GM21390 (cell line): ENCODE measurements around the gene LRMDA.

Source experiments
- ATAC-seq: cut with Tn5 transposase; IDR thresholded peaks from one replicate; pipeline ENCODE4 v1.9.1; 2021; ENCODE audit not compliant: unreplicated experiment

LRMDA gene

GRCh38 chr10:76396134-76396533 is 964.7 kb downstream of the LRMDA start:
- no peak for ATAC-seq

- no peak for ATAC-seq
Observed at GRCh38 chr10:76397181-76398042, 966.0 kb downstream of the LRMDA start.

GRCh38 chr10:76398043-76398710 is 966.8 kb downstream of the LRMDA start:
- ATAC-seq, result no peak

GRCh38 chr10:76399226-76399625 is 967.8 kb downstream of the LRMDA start:
- no peak for ATAC-seq

- ATAC-seq, result no peak
Observed at GRCh38 chr10:76401006-76401405, 969.6 kb downstream of the LRMDA start.

- no peak for ATAC-seq
Observed at GRCh38 chr10:76403912-76404311, 972.5 kb downstream of the LRMDA start.

- ATAC-seq, result no peak
Observed at GRCh38 chr10:76404531-76404930, 973.1 kb downstream of the LRMDA start.

- ATAC-seq, result no peak
Observed at GRCh38 chr10:76405922-76406321, 974.5 kb downstream of the LRMDA start.

- no peak for ATAC-seq
Observed at GRCh38 chr10:76408646-76409045, 977.2 kb downstream of the LRMDA start.

GRCh38 chr10:76411729-76412435 is 980.5 kb downstream of the LRMDA start:
- ATAC-seq, result no peak

- ATAC-seq, result no peak
Observed at GRCh38 chr10:76415554-76415953, 984.1 kb downstream of the LRMDA start.

GRCh38 chr10:76416642-76417041 is 985.2 kb downstream of the LRMDA start:
- no peak for ATAC-seq

- no peak for ATAC-seq
Observed at GRCh38 chr10:76420725-76421124, 989.3 kb downstream of the LRMDA start.

GRCh38 chr10:76422769-76423168 is 991.3 kb downstream of the LRMDA start:
- ATAC-seq, result no peak

GRCh38 chr10:76428551-76429367 is 997.3 kb downstream of the LRMDA start:
- ATAC-seq, result no peak

- ATAC-seq, result no peak
Observed at GRCh38 chr10:76429368-76430060, 998.1 kb downstream of the LRMDA start.

GRCh38 chr10:76430061-76430645 is 998.7 kb downstream of the LRMDA start:
- no peak for ATAC-seq

- no peak for ATAC-seq
Observed at GRCh38 chr10:76432016-76433012, 1000.9 kb downstream of the LRMDA start.
